ENCODE data around the gene RFK.
"Not testable (repeated sequence)": the region's sequence is repeated elsewhere in the genome, so short reads cannot be mapped to it uniquely, and the experiment has no call there.

The RFK gene

DNA sequence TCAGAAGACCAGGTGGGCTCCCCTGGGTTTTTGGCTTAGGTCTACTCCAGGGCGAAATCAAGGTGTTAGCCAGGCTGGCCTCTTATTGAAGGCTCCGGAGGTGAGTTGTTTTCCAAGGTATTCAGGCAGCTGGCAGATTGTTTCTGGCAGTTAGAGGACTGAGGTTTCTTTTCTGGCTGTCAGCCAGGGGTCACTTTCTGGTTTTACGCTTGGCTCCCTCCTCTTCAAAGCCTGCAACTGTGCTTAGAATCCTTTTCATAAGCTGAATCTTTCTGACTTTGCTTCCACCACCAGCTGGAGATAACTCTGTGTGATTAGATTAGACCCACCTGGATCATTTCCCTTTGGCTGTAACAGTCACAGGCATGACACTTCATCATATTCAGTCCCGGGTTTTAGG, 24.6 kb downstream of the RFK start:
- peak; percentile 74 for DNase-seq

DNA sequence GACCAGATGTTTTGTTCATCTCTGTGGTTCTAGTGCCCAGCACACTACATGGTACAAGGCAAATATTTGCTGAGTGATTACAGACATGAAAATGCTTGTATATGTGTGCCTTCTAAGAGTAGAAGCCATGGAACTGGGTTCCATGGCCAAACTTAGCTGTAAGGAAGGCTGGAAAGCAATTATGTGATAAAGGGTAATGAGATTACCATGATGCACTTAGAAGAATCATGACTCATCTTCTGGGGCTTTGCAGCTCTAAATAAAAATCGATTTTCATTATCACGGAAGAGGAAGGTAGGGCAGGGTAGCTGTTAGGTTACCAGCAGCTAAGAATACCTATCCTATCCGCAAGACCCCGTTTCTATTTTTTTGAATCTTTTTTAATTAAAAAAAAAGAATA, 28.0 kb downstream of the RFK start:
- no peak for DNase-seq

DNA sequence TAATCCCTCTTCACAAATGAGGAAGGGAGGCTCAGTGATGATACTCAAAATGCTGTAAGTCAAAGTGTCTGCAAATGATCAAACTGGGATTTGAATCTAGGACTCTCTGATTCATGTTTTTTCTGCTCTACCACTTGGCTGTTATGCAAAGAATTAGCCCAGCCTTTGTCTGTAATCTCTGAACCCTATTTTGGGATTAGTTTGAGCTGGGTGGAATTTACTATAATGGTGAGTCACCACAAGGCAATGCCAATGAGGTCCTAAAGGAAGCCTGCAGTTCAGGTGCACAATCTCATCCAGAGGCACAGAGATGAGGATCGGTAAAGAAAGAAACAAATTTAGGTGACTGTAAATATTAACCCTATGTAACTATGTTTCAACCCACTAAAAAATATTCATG, 29.2 kb downstream of the RFK start:
- no peak for DNase-seq

DNA sequence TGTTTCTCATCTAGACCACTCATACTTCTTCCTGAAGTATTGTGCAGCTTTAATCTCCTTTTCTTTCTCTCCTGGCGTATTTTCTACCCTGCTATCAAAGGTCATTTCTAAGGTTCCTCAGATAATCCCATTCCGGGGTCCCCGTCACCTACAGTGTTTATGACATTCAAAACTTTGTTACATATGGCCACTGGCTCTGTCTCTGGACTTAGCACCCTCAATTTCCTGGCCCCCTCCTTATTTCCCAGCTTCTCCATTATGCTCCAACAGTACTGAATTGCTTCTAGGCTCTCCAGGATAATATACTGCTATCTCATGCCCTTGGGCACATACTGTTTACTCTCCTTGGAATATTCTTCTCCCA, 31.2 kb downstream of the RFK start:
- no peak for DNase-seq

DNA sequence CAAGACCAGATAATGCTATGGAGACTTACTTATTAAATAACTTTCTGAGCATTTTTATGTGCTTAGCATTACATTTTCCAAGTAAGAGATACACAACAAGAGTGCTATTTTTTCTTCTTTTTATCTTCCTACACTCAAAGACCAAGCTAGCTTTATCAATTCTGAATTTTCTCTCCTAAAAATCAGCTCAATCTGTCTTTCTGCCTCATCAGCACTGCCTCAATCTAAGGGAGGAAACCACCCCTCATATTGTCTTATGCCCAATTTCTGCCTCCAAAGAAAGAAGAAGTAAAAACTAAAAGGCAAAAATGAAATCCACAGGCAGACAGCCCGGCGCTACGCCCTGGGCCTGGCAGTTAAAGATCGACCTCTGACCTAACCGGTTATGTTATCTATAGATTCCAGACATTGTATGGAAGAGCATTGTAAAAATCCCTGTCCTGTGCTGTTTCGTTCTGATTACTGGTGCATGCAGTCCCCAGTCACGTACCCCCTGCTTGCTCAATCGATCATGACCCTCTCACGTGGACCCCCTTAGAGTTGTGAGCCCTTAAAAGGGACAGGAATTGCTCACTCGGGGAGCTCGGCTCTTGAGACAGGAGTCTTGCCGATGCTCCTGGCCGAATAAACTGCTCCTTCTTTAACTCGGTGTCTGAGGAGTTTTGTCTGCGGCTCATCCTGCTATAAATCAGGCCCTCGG, 31.7 kb downstream of the RFK start:
- not testable (repeated sequence) for DNase-seq

DNA sequence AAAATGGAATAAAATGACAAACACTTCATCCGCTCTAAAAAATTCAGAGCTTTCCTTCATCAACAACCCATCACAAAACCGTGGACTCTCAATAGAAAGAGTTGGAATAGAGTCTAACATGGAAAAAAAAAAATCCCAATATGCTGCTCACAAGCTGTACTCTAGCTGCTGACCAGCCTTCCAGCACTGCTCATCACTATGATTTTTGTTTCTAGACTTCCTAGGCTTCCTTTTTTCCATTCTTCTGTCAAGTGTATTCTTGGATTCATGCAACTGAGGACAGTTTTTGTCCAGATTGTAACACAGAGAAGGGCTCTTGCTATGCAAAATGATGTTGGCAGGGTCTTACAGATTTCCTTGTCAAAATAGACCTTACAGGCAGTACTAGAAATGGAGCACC, 34.5 kb downstream of the RFK start:
- no peak for DNase-seq

DNA sequence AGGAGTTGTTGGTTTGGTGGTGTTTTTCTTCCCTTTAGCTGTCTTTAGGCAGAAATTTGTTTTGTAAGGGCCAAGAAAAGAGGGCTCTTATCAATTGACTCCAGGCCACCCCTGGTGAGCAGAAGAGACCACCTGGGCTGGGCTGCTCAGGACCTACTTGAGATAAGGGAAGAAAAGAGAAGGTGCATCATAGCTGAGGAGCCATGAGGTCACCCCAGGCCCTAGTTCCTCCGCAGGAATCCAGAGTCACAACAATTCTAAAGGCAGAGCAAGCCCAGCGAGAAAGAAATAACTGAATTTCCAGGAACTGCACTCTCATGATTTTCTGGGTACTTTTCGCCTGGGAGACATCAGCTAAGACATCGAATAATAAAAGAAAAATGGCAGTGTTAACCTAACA, 34.9 kb downstream of the RFK start:
- DNase-seq = no peak

DNA sequence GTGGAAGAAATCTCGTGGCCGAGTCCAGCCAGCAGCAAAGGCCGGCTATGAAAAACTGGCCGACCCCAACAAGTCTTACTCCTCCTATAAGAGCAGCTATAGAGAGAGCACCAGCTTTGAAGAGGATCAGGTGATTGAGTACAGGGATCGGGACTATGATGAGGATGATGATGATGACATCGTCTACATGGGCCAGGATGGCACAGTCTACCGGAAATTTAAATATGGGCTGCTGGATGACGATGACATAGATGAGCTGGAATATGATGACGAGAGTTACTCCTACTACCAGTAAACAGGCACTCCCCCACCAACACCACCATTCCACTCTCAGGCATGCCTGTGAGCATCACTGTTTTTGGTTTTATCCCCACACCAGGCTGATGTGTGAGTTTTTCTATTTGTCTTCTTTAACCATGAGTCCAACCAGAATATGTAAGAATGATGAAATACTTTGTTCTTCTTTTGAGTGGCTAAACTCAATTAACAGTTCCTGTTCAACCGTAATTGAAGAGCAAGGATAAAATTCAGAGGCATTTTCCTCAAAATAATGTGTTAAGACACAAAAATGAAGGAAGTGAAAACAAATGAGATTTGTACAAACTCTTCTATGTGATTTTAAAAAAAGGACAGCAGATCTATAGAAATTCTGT, 35.5 kb downstream of the RFK start:
- DNase-seq = no peak

DNA sequence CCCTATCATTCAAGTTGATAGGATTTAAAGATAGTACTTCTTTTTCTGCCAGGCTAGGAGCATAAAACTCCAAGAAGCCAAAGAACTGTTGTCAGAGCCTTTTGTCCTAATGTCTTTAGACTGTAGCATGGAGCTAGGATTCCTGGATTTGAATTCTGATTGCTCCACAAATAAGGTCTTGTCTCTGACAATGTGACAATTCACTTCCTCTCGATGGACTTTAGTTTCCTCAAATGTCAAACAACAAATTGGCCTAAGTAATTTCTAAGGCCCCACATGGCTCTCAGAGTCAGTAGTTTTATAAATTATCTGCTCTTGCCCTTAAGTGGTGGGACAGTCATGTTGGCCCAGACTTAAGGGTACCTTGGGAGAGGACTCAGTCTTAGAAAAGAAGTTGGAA, 36.7 kb downstream of the RFK start:
- no peak for DNase-seq

DNA sequence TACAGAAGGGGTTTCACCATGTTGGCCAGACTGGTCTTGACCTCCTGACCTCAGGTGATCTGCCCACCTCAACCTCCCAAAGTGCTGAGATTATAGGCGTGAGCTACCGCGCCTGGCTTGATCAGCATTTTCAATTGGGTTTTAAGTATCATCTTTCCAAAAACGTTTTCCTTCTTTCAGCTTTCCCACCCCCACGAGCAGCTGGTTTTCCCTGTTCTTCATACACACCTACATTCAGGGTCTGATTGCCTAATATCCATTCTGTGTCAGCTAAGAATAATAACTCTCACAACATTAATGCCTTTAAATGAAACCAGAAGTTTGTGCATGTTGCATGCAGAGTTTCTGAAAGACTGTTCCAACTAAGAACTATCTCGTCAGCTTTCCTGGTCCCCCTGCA, 38.3 kb downstream of the RFK start:
- DNase-seq = no peak

DNA sequence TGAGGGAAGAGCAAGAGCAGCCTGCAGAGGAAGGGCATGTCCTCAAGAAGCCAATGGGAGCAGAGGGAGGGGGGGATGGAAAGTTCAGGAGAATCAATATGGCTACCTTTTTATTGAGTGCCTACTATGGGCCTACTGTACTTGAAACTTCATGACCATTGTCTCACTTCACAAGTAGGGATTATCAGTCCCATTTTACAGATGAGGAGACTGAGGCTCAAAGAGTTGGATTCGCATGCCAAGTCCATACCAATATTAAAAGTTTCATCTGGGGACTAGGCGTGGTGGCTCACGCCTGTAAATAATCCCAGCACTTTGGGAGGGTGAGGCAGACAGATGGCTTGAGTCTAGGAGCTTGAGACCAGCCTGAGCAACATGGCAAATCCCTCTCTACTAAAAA, 40.0 kb downstream of the RFK start:
- DNase-seq = no peak

DNA sequence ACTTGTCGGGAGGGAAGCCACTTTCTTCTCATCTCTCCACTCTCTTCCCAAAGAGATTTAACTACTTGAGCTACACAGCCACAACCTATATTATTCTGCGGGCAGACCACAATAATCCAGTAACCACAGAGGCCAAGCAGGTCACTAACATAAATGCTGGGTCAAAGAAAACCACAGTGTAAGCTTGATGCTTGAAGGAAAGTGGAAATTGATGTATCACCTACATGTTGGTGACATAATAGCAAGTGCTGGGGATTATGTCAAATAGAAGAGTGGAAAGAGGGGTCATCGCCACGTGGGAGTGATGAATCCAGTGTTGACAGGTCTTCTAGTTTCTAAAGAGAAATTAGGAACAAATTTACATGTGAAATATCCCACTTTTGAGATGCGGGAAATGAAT, 40.9 kb downstream of the RFK start:
- no peak for DNase-seq

DNA sequence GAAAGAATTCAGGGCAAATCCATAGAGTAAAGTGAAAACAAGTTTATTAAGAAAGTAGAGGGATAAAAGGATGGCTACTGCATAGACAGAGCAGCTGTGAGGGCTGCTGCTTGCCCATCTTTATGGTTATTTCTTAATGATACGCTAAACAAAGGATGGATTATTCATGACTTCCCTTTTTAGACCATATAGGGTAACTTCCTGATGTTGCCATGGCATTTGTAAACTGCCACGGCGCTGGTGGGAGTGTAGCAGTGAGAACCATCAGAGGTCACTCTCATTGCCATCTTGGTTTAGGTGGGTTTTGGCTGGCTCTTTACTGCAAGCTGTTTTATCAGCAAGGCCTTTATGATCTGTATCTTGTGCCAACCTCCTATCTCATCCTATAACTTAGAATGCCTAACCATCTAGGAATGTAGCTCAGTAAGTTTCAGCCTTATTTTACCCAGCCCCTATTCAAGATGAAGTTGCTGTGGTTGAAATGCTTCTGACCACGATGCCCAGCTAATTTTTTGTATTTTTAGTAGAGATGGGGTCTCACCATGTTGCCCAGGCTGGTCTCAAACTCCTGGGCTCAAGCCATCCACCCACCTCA, 42.1 kb downstream of the RFK start:
- DNase-seq = no peak

DNA sequence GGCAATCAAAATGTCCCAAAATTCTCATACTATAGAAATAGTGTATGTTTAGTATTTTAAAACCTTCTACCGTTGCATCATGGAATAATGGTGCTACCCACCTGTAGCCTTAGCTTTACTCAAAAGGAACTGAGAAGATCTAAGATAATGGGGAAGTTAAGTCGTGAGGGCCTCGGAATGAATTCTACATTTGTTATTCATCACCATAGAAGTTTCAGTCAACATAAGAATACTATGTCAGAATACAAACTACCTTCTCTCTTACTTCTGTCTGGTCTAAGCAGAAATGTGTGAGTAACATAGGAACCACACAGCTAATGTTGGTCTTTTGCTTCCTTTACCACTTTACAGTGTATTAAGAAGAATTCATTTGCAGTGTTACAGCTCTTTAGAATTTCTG, 43.2 kb downstream of the RFK start:
- DNase-seq = no peak

DNA sequence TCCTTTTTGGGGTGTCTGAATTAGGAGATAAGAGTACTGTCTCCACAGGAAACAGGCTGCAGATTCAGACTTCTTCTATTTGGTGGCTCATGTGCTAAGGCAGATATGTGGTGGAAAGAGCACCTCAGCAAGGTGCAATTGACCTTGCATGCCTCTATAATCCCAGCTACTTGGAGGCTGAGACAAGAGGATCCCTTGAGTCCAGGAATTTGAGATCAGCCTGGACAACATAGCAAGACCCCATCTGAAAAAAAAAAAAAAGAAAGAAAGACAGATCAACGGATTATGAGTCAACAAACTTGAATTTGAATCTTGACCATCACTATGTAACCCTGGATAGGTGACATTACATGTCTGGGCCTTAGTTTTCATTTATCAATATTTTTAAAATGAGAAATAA, 44.4 kb downstream of the RFK start:
- no peak for DNase-seq

DNA sequence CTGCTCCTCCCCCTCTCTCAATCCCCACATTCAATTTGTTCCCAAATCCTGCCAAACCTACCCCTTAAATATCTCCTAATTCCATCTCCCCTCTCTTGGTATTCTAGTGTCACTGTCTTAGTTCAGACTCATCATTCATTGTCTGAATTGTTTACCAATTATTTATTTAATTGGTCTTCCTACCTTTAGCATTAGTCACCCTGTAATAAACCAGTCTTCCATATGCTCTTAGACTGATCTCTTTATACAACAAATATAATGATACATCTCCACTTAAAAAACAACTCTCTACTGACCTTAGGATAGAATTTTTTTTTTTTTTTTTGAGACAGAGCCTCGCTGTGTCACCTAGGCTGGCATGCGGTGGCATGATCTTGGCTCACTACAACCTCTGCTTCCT, 51.4 kb downstream of the RFK start:
- DNase-seq = no peak

DNA sequence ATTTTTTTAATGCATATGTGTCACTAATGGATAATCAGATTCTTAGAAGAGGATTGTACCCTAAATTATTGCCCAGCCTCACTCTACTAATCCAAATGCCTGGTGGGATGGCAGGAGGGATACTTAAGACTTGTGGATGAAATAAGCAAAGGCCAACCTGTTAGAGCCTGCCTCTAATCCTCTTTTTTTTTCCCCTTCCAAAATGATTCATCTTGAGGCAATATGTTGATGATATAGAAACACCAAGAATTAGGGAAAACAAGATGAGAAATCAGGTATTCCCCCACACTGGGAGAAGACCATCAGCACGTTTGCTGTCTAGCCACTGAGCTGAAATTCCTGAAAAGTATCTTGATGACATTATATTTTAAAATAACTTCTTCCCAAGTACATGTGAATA, 52.0 kb downstream of the RFK start:
- no peak for DNase-seq

DNA sequence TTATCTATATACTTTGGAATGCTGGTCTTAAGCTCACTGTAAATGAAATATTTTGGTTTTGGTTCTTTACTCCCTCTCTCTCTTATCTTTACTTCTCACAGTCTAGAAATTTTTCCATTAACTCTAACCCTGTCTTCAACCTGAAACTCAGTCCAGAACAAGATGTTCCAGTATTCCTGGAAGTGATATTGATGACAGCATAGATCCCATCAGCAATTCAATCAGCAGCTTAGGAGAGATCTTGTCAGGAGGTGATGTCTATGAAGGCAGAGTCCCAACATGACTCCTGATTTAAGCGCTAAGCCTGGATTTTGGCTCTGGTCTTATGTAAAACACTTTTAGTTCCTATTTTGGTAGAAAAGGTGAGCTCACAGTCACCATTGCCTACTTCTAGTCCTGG, 52.6 kb downstream of the RFK start:
- DNase-seq = no peak

DNA sequence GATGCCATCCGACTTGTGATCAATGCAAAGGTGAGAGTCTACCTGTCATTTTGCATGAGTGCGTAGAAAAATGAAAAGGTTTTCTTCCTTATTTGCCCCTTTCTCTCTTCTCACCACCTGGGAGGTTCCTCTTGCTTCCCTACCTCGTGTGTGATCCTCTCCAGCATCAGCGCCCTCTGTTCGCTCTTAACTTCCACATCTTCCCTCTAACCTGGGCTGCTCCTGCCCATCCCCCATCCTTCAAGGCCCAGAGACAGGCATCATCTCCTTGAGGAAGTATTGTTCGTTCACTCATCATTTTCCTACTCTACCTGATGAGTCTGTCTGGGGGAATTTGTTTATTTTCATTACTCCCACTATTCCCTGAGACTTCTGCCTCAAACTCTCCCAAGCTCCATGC, 55.8 kb downstream of the RFK start:
- no peak for DNase-seq

DNA sequence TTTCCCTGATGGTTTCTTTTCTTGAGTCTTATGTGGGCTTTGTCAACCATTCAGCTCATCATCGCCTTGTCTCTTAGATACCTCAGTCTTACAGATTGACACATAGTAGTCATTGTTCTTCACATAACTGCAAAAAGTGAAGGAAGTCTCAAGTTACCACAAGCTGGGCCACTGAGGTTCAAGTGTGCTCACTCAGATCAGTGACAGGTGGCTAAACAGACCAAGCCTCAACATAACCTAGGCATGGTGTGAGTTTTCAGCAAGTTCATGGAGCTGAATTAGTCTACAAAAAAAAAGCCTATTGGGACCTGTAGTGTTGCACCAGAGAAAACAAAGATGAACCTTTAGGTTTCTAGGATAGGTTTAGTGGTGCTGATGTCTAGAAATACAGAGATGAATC, 58.2 kb downstream of the RFK start:
- no peak for DNase-seq
